HG03039 (cell line): ENCODE results near the gene HOXC9.

Experiments
- ATAC-seq: cut with Tn5 transposase; IDR thresholded peaks from one replicate; pipeline ENCODE4 v1.9.1; 2021; ENCODE audit warnings: mild to moderate bottlenecking, moderate library complexity; ENCODE audit not compliant: unreplicated experiment

HOXC9 gene

GRCh38 chr12:53963005-53963404 is 37.0 kb upstream of the HOXC9 start:
- ATAC-seq: no peak

- no peak for ATAC-seq
Observed at GRCh38 chr12:53963434-53964314, 36.3 kb upstream of the HOXC9 start.

GRCh38 chr12:53964315-53964713 is 35.6 kb upstream of the HOXC9 start:
- no peak for ATAC-seq

- no peak for ATAC-seq
Observed at GRCh38 chr12:53965281-53966084, 34.5 kb upstream of the HOXC9 start.

GRCh38 chr12:53966085-53966384 is 33.9 kb upstream of the HOXC9 start:
- no peak for ATAC-seq

GRCh38 chr12:53966385-53967133 is 33.4 kb upstream of the HOXC9 start:
- no peak for ATAC-seq

- no peak for ATAC-seq
Observed at GRCh38 chr12:53967421-53967925, 32.5 kb upstream of the HOXC9 start.

GRCh38 chr12:53968214-53969127 is 31.5 kb upstream of the HOXC9 start:
- ATAC-seq: no peak

GRCh38 chr12:53969588-53970259 is 30.2 kb upstream of the HOXC9 start:
- no peak for ATAC-seq

GRCh38 chr12:53970451-53970850 is 29.5 kb upstream of the HOXC9 start:
- no peak for ATAC-seq

GRCh38 chr12:53971129-53971528 is 28.8 kb upstream of the HOXC9 start:
- ATAC-seq: no peak

- no peak for ATAC-seq
Observed at GRCh38 chr12:53971686-53972085, 28.3 kb upstream of the HOXC9 start.

GRCh38 chr12:53972152-53972702 is 27.7 kb upstream of the HOXC9 start:
- no peak for ATAC-seq

GRCh38 chr12:53972722-53973235 is 27.2 kb upstream of the HOXC9 start, which contains the start of gene HOXC11:
Gene HOXC11, plus strand, starts transcription at chr12:53973126. Its CDS starts 116 bp downstream, at chr12:53973242.
- ATAC-seq: no peak

GRCh38 chr12:53973236-53974042 is 26.5 kb upstream of the HOXC9 start:
- ATAC-seq: no peak

- ATAC-seq: no peak
Observed at GRCh38 chr12:53974084-53975063, 25.6 kb upstream of the HOXC9 start, which contains the start of gene HOTAIR. Gene HOTAIR, minus strand, starts transcription at chr12:53974954.

GRCh38 chr12:53975064-53975471 is 24.9 kb upstream of the HOXC9 start:
- no peak for ATAC-seq
